Stomach (tissue), 9 donors: Measurements from ENCODE around the gene MYO16. TPM values are rescaled to one million over a fixed set of nuclear protein-coding genes. Genes with fewer than 3 reads are reported as not detected.

Experiments used
- DNase-seq, 2 donors: peaks; one replicate each; pipeline versions ENCODE4 v3.0.0 to v3.0.0-alpha.2; 2013 to 2019
- H3K27ac ChIP-seq, 5 donors: fragments of 200-600 bp in 4 of 5; sonication (generic) in 4 of 5; one replicate each; pipeline ENCODE4 v1.5.1; 2013 to 2019; ENCODE audit warnings: mild to moderate bottlenecking in 1 of 5, moderate library complexity in 1 of 5
- H3K27me3 ChIP-seq, 3 donors: fragments of 200-600 bp; sonication (generic); one replicate each; pipeline ENCODE4 v1.5.1; 2017 to 2019; ENCODE audit warnings: mixed run types in 1 of 3
- H3K36me3 ChIP-seq, 4 donors: fragments of 200-600 bp; sonication (generic); 1 replicate in 3 of 4; 2 replicates in 1 of 4; pipeline ENCODE4 v1.5.1; 2016 to 2019
- H3K4me1 ChIP-seq, 4 donors: fragments of 200-600 bp; sonication (generic); one replicate each; pipeline ENCODE4 v1.5.1; 2016 to 2019
- H3K4me3 ChIP-seq, 4 donors: fragments of 200-600 bp; sonication (generic) in 3 of 4; one replicate each; pipeline ENCODE4 v1.5.1; 2016 to 2019; ENCODE audit warnings: mild to moderate bottlenecking in 1 of 4
- H3K9me3 ChIP-seq, 4 donors: fragments of 200-600 bp; sonication (generic); one replicate each; pipeline ENCODE4 v1.5.1; 2016 to 2019
- EP300 ChIP-seq: sonication (generic); formaldehyde crosslinking; IDR thresholded peaks from one replicate; pipeline ENCODE4 v1.6.1; 2017; ENCODE audit warnings: antibody characterized with exemption
- POLR2A ChIP-seq, 4 donors: fragments of 450-650 bp; IDR thresholded peaks; one replicate each; pipeline ENCODE4 v1.6.1; 2016; ENCODE audit warnings: antibody characterized with exemption in 4 of 4, control low read depth in 2 of 4, mild to moderate bottlenecking in 1 of 4, moderate library complexity in 1 of 4
- POLR2AphosphoS5 ChIP-seq, 3 donors: sonication (generic); formaldehyde crosslinking; IDR thresholded peaks; one replicate each; pipeline ENCODE4 v1.6.1; 2016; ENCODE audit warnings: antibody characterized with exemption in 3 of 3
- WGBS, 5 donors: extraction: QIAGEN DNeasy Blood & Tissue Kit in 3 of 5; methylation state at CpG; one replicate each; pipeline versions ENCODE4 v1.1.5 to v1.1.7; 2013 to 2018; 5-methylcytosine and 5-hydroxymethylcytosine counted together
- intact Hi-C: fragments of 100-400 bp; cut with DNase I; formaldehyde crosslinking; loops from one replicate; pipeline ENCODE4 v1.15.1; 2023; ENCODE audit warnings: low total_unique reads
- polyA plus RNA-seq, 3 donors: library from polyadenylated mRNA; stranded (reverse); fragments of 200-250 nt; gene quantifications; one replicate each; pipeline ENCODE4 v1.2.3, GENCODE V29; 2013
- total RNA-seq, 5 donors: library from RNA; depleted of rRNA; stranded (reverse); fragments of >200 nt; gene quantifications; one replicate each; pipeline versions ENCODE4 v1.1.0 to v1.2.3, GENCODE V29; 2014 to 2016
- TF ChIP-seq, protein P1 (sequence below), 7 experiments: fragments of 450-650 bp in 4 of 7; fragments of 200-600 bp in 3 of 7; sonication (generic) in 3 of 7; IDR thresholded peaks; one replicate each; pipeline ENCODE4 v1.5.1; 2016 to 2019; ENCODE audit warnings: antibody characterized with exemption in 7 of 7, control low read depth in 2 of 7, mild to moderate bottlenecking in 1 of 7
- donor health status: healthy with polysubstance abuse.
- donor health status: Bipolar disorder and iron deficiency.
- donor health status: healthy.

Gene MYO16
- total and polyA plus RNA-seq, 8 donors: under 0.01 to 1.8 (median 0.15) TPM; not detected in 3

DNA sequence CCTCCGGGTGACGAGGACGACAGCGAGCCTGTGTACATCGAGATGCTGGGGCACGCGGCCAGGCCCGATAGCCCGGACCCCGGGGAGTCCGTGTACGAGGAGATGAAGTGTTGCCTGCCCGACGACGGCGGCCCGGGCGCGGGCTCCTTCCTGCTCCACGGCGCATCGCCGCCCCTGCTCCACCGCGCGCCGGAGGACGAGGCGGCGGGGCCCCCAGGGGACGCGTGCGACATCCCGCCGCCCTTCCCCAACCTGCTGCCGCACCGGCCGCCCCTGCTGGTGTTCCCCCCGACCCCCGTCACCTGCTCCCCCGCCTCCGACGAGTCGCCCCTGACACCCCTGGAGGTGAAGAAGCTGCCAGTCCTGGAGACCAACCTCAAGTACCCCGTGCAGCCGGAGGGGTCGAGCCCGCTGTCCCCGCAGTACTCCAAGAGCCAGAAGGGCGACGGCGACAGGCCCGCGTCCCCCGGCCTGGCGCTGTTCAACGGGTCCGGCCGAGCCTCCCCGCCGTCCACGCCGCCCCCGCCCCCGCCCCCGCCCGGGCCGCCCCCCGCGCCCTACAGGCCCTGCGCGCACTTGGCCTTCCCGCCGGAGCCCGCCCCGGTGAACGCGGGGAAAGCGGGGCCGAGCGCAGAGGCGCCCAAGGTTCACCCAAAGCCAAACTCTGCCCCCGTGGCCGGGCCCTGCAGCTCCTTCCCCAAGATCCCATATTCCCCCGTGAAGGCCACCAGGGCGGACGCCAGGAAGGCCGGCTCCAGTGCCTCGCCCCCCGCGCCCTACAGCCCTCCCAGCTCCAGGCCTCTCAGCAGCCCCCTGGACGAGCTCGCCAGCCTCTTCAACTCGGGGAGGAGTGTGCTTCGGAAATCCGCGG, 511.3 kb downstream of the MYO16 start:
- H3K27me3 ChIP-seq: peaks cover 7 to 34% (median 18%) of the 10 kb centered on the region in 3 donors
- intact Hi-C loops: loop anchor here (10.0 kb wide), 1 partner anchor 964 kb away; no protein-coding TSS in a partner anchor
- WGBS, 5 donors: 12 to 41% (median 21%) methylated on average over 12 to 94 of the region's 97 CpGs
- peak in 1 of 2 donors; percentile 33 for DNase-seq
- TF ChIP-seq EP300: no peak
- no peak for TF ChIP-seq POLR2A (IDR thresholded peaks at IDR 0.05)
- TF ChIP-seq, protein P1, sequence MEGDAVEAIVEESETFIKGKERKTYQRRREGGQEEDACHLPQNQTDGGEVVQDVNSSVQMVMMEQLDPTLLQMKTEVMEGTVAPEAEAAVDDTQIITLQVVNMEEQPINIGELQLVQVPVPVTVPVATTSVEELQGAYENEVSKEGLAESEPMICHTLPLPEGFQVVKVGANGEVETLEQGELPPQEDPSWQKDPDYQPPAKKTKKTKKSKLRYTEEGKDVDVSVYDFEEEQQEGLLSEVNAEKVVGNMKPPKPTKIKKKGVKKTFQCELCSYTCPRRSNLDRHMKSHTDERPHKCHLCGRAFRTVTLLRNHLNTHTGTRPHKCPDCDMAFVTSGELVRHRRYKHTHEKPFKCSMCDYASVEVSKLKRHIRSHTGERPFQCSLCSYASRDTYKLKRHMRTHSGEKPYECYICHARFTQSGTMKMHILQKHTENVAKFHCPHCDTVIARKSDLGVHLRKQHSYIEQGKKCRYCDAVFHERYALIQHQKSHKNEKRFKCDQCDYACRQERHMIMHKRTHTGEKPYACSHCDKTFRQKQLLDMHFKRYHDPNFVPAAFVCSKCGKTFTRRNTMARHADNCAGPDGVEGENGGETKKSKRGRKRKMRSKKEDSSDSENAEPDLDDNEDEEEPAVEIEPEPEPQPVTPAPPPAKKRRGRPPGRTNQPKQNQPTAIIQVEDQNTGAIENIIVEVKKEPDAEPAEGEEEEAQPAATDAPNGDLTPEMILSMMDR (IDR thresholded peaks at IDR 0.05): no peak
- no peak for TF ChIP-seq POLR2AphosphoS5 (IDR thresholded peaks at IDR 0.05)
- H3K4me3 ChIP-seq: peak overlapping the region; percentile 31 to 37 (median 36)
- peaks cover 0 to 4% (median 0%) of the 10 kb centered on the region in 4 donors for H3K9me3 ChIP-seq
- no peak overlapping the region for H3K27ac ChIP-seq
- peaks cover 4 to 12% (median 8%) of the 10 kb centered on the region in 4 donors for H3K4me1 ChIP-seq
- H3K36me3 ChIP-seq: no peaks in the 10 kb centered on the region

DNA sequence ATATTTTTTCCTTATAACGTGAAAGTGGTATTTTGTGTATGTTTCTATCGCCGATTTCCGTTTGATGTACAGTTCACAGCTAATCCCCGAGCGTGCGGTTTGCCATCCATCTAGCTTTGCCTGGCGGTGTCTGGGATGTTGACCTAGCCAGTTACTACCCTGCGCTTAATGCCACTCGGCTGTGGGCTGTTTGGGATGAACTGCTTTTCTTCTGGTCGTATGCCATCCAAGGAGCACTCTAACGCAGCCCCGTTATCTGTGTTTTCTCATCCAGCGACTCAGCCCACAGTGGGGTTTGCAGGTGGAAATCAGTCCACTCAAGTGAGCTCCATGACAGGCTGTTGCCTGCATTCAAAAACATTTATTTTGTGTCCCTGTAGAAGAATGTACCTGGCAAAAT, 512.3 kb downstream of the MYO16 start:
- peaks cover 0 to 4% (median 0%) of the 10 kb centered on the region in 4 donors for H3K9me3 ChIP-seq
- H3K27me3 ChIP-seq: peaks cover 7 to 34% (median 18%) of the 10 kb centered on the region in 3 donors
- no peak for DNase-seq
- TF ChIP-seq POLR2A (IDR thresholded peaks at IDR 0.05) (no peak), EP300 (no peak), POLR2AphosphoS5 (IDR thresholded peaks at IDR 0.05) (no peak)
- TF ChIP-seq, protein P1 (IDR thresholded peaks at IDR 0.05): no peak
- 93 to 97% (median 94%) methylated on average over 14 of the region's 14 CpGs for WGBS, 5 donors
- H3K27ac ChIP-seq: no peak overlapping the region
- H3K36me3 ChIP-seq: no peaks in the 10 kb centered on the region
- H3K4me1 ChIP-seq: peaks cover 4 to 12% (median 8%) of the 10 kb centered on the region in 4 donors
- intact Hi-C loops: loop anchor here (10.0 kb wide), 1 partner anchor 963 kb away; no protein-coding TSS in a partner anchor
- H3K4me3 ChIP-seq: no peak overlapping the region

DNA sequence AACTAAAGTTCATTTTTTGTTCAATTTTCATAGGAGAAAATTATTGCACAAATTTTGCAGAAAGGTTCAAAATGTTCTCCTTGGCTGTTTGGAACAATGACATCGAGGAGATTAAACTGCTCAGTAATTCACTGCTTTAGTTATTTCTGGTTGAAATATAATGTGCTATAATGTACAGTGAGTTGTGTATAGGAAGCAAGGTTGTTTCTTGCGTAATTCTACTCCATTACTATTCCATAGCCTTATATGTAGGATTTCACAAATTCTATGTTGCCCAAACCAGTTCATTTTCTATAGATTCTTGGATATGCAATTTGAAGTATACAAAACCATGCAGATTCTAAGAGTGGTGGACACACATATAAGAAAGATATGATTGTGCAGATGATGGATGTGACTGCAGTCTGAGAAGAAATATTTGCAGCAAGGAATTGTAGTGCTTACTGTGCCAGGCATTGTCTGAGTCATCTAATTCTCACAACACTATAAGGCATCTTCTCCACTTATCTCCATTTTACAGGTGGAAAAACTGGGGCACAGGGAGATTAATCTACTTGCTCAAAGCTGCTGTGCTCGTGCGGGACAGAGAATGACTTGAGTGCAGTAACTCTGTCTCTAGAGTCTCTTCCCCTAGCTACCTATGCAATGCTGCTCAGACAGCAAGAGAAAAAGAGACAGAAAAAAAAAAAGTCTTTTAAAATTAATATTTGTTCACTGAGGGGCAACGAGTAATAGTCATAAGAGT, 515.5 kb downstream of the MYO16 start:
- DNase-seq: no peak
- 58 to 64% (median 63%) methylated on average over 5 of the region's 5 CpGs for WGBS, 5 donors
- Histone ChIP-seq H3K27ac (no peak overlapping the region), H3K4me1 (peaks cover 4 to 12% (median 8%) of the 10 kb centered on the region in 4 donors), H3K4me3 (no peak overlapping the region), H3K36me3 (no peaks in the 10 kb centered on the region), H3K9me3 (peaks cover 0 to 3% (median 0%) of the 10 kb centered on the region in 4 donors), H3K27me3 (peaks cover 7 to 27% (median 16%) of the 10 kb centered on the region in 3 donors)
- TF ChIP-seq POLR2AphosphoS5 (IDR thresholded peaks at IDR 0.05): no peak
- no peak for TF ChIP-seq POLR2A (IDR thresholded peaks at IDR 0.05)
- TF ChIP-seq, protein P1 (IDR thresholded peaks at IDR 0.05): no peak
- TF ChIP-seq EP300: no peak
- intact Hi-C loops: loop anchor here (10.0 kb wide), 1 partner anchor 960 kb away; no protein-coding TSS in a partner anchor

DNA sequence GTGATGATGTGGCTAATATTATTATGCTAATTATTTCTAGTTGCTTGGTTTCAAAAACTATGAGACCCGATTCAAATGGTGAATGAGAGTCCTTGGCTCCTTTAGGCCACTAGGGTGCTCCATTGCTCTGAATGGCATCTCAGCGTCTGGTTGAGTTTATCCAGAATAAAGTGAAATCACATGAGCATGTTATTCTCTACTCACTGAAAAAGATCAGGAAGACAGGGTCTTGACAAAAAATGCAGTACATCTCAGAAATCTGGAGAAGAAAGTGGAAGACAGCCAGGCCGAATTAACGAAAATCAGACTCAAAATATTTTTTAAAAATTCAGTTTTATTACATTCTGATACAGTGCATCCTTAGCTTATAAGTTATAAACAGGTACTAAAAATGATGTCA, 516.2 kb downstream of the MYO16 start:
- DNase-seq: peak; percentile 55 to 85
- intact Hi-C loops: loop anchor here (10.0 kb wide), 1 partner anchor 959 kb away; no protein-coding TSS in a partner anchor
- no peaks in the 10 kb centered on the region for H3K36me3 ChIP-seq
- no peak overlapping the region for H3K4me3 ChIP-seq
- no peaks in the 10 kb centered on the region for H3K9me3 ChIP-seq
- H3K4me1 ChIP-seq: peaks cover under 1 to 7% (median 4%) of the 10 kb centered on the region in 4 donors
- H3K27me3 ChIP-seq: peaks cover 2 to 20% (median 8%) of the 10 kb centered on the region in 3 donors
- H3K27ac ChIP-seq: no peak overlapping the region
- 6 to 13% (median 11%) methylated on average over 4 of the region's 4 CpGs for WGBS, 5 donors
- TF ChIP-seq POLR2A (IDR thresholded peaks at IDR 0.05): no peak
- TF ChIP-seq, protein P1 (IDR thresholded peaks at IDR 0.05): peak in 5 of 7 experiments; percentile 55 to 74 (median 67)
